HG03103 (cell line): Measurements from ENCODE around the gene OTUD6A.
"Not testable (repeated sequence)": the region's sequence is repeated elsewhere in the genome, so short reads cannot be mapped to it uniquely, and the experiment has no call there.

ENCODE experiments used
- ATAC-seq: cut with Tn5 transposase; IDR thresholded peaks from one replicate; pipeline ENCODE4 v1.9.1; 2021; ENCODE audit warnings: low read depth; ENCODE audit not compliant: unreplicated experiment

OTUD6A gene

DNA sequence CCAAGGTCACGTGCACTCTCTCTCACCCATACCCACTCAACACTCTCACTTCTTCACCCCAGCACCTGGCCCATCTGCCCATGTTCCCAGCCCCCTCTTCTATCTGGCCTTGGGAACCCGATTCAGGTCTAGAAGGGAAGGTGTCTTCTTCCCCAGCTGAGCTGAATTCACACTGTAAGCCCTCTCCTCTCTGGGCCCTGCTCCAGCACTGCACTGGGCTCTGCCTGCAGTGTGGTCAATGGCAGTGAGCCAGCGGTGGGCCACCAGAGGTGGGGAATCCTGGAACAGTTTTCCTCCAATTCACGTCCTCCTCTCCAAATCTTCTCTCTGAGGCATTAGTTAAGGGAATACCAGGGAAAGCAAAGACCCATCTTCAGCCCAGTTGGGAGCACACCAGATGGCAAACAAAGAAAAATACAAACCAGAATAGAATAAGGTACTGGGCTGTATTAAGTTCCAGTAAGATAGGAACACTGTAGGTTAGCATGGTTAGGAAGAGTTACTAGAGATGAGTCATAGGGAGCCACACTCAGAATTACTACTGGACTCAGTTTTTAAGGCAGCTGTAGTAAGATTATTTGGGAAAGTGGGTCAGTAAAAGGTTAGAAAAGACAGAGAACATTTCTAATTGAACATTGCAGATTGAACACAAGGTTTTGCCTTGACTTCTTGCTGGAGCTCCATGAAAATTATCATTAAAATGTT is 17.6 kb upstream of the OTUD6A start:
- no peak for ATAC-seq

DNA sequence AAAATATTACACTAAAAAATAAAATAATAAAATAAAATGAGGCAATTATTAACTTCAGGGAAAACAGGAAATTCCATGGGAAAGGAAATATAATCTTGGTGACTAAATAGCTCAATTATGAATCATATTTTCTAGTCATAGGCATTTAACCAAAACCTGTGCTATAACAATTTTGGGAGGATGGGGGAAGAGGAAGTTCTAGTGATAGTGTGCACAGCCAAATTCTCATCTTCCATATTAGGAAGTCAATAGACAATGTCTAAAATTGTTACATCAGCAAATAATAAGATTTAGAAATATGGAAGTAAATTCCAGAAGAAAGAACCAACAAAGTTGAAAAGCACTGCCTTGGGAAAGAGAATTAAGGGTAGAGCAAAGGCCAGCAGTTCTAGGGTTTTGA is 15.3 kb upstream of the OTUD6A start:
- ATAC-seq: no peak

DNA sequence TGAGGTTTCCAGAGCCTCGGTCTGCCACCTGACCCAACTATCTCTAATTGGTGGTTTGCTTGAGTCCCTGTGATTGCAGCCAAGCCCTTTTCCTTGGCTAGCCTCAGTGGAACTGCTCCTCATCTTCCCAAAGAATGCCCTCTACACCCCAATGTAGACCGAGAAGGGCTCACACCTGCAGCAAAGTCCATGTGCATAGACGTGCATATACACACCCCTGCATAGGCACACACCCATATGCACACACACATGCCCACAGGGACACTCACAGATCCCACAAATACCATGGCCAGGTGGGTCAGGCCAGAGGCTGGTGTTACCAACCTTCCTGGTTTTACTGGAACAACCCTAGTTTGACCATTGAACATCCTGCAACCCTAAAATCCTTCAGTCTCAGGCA is 12.9 kb upstream of the OTUD6A start:
- no peak for ATAC-seq

DNA sequence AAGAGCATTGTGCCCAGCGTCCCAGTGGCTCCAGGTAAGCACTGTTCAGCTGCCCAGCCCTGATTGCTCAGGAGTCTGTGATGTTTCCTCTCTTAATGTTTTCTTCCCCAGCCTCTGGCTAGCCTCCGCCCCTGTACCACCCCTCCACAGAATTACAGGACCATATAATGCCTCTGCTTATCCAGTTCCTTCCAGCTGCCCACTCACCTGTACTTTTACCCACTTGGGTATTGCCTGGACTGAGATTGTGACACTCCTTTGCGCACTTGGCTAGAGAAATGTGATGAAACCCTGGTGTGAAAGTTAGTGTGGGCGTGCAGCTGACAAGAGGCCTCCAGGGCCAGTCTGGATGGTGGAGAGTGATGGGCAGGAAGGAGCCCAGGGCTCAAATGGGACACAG is 12.3 kb upstream of the OTUD6A start, which contains the start of gene AWAT2:
AWAT2 (minus strand) TSS at position 14 of the 400 bp plus-strand sequence; CDS start at position 8, 6 bp downstream.
- ATAC-seq: no peak

DNA sequence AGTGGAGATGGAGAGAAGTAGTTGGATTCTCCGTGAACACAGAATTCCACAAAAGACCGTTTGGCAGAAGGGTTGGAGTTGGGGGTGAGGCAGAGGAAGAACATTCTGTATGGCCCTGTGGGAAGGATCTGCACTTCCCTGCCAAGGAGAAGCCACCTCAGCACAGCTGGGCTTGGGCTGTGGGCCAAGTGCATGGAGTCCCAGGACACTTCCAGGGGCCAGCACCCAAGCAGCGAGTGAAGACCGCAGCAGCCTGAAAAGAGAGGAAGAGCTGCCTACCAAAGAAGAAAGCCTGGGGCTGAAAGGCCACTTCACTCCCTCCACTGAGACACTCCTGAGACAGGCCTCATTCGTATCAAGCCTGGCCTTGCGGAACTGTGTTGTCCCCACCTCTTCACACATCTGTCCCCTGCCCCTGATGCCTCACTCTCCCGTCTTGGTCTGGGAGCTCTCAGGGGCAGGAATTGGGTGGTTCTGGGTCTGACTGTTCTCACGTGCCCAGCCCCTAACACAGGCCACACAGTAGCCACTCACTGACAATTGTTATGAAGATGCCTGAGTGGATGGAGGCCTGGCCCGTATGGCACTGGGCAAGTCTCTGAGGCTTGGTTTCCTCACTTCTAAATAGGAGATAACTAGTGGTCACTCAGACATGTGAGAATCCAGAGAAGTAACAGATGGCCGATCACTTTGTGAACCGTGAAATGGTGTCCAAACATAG is 9.2 kb upstream of the OTUD6A start:
- no peak for ATAC-seq

DNA sequence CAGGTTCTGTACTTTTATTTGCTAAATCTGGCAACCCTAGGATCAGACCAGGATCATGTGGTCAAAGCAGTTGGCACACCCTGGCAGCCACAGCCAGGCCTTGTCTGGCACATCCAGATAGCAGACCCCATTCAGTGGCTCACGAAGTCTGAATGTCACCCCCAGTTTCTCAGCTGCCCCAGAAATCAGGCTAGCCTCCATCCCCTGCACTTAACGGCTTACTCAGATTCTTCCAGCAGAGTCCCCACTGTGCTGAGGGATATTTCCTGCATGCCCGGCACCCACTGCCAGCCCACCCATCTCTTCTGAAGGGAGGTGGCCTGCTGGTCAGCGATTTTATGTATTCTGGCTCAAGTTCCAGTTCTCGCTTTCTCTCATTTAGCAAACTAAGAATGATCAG is 7.9 kb upstream of the OTUD6A start:
- no peak for ATAC-seq

DNA sequence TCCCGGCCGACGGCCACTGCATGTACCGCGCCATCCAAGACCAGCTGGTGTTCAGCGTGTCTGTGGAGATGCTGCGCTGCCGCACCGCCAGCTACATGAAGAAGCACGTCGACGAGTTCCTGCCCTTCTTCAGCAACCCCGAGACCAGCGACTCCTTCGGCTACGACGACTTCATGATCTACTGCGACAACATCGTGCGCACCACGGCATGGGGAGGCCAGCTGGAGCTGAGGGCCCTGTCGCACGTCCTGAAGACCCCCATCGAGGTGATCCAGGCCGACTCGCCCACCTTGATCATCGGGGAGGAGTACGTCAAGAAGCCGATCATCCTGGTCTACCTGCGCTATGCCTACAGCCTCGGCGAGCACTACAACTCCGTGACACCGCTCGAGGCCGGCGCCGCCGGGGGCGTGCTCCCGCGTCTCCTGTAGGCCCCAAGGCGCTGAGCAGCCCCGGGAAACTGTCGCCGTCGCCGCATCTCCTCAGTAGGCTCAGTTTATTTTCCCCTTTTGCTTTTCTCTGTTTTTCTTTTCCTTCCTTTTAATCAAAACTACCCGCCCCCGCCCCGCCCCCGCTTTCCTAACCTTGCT is 799 bp downstream of the OTUD6A start:
- ATAC-seq: no peak

DNA sequence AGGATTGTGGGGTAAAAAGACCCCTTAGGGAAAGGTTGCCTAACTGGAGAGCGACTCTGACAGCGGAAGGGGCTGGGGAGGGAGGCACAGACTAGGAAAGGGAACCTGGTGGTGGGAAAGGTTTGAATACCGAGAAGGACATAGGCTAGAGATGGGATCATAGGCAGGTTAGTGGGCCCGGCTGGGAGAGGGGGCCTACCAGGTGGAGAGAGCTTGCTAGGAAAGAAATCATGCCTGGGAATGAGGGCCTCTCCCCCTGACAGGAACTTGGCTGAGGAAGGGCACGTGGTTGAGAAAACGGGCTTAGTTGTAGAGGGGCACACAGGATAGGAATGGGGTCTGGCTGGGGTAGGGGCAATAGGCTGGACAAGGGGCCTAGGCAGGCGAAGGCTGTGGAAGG is 4.4 kb downstream of the OTUD6A start:
- no peak for ATAC-seq

DNA sequence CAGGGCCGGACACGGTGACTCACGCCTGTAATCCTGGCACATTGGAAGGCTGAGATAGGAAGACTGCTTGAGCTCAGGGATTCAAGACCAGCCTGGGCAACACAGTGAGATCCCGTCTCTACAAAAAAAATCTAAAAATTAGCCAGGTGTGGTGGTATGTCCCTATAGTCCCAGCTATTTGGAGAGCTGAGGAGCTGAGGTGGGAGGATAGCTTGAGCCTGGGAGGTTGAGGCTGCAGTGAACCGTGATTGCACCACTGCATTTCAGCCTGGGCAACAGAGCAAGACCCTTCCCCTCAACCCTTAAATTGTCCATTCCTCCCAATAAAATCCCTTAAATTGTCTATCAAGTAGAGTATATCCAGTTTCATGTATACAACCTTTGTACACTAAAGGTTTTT is 17.0 kb downstream of the OTUD6A start:
- ATAC-seq: no peak

DNA sequence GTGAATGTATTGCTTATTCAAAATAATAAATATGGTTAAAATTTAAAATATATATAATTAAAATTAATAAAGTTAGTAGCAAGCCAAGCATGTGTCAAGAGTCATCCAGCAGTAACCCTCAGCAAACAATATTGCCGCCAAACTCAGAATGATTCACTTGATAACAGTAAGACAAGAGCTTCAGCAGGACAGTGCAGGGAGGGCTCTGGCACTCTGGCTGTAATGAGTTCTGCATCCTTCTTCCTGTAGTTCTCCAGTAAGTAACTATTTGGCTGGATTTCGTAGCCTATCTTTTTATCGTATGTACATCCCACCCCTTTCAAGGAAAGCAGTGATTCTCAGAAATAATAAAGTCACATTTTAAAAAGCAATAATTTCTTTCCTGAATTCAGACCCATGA is 17.6 kb downstream of the OTUD6A start:
- ATAC-seq: no peak

DNA sequence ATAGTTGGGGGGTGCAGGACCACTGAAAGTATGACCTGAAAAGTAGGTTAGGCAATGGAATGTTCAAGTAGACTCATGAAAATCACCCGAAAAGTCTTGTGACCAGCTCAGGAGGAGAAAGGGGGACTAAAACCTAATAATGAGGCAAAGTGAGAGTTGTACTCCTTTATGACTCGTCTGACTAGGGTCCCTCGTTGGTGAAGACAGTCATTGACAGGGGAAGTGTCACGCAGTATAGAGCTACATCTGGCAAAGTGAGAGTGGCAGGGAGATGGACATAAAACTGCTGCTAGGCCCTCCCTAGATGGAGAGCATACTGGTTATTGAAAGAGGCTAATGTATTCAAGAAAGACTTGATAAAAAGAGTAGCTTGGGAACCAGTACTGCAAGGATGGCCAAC is 20.5 kb downstream of the OTUD6A start:
- no peak for ATAC-seq

DNA sequence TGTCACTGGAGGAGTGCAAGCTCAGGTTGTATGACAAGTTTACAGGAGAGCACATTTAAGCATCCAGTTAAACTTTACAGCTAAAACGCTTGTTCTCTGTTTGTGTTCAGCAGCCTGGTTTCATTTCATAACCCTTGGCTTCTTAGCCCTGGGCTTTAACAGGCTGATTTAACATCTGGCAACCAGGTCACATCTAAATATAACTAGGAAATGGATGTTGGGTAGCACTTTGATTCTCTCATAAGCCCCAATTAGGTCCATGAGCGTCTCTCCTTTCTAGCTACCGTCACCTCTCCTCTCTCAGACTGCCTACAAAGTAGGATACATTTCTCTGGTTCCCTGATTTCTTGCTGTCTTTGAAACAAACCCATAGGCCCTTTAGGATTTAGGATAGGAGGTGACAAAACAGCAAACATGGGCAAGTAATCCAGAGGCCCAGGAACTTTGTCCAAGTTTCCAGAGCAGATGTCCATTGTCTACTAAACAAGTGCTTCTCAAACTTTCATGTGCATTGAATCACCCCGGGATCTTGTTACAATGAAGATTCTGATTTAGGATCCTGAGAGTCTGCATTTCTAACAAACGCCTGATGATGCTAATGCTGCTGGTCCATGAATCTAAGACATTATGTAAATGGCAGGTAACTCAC is 22.5 kb downstream of the OTUD6A start:
- no peak for ATAC-seq

DNA sequence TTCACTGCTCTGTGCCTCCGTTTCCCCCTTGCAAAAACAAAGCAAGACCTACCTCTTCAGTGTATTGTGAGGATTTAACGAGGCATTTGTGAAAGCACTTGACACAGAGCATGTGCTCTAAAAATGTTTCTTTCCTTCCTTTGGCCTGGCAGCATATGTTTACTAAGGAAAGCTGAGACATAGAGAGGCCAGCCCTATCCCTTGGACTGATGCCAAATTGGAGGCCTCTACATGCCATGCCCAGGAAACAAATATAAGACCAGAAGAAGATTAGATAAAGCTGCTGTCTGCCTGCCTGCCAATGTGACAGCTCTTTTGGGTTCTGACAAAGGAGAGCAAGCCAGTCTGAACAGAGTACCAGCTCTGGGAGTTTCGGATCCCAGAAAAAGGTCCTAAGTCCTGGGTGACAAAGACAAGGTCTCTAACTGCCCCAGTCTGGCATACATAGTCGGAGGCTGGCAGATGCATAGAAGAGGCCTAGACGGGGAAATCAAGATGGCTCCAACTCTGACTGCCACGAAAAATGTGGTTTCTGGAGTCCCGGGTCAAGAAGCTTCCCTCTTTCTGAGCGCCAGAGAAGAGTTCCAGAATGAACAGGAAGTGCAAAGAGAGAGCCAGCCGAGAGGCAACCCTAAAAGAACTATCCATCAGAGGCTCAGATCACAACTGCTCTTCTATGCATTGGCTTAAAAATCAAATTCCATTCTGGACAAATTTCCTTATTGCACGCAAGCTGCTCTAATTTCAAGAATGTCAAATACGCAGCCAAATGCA is 25.8 kb downstream of the OTUD6A start:
- no peak for ATAC-seq

DNA sequence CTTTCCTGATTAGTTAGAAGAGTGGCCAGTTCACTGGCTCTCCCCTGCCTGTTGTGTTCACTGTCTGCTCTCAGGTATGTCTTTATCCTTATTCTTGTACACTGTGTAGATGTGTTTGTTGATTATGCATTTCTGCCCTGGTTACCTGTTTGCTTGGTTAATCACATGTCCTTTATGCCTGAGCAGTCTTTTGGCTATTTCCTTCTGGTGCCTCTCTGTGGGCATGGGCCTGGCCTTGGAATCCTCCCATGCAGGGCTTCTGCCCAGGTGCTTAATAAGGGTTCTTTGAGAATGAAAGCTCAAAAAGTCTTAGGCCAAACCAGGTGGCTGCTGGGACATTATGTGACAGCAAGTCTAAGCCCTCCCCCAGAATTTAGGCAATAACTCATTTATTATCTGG is 26.5 kb downstream of the OTUD6A start:
- no peak for ATAC-seq

DNA sequence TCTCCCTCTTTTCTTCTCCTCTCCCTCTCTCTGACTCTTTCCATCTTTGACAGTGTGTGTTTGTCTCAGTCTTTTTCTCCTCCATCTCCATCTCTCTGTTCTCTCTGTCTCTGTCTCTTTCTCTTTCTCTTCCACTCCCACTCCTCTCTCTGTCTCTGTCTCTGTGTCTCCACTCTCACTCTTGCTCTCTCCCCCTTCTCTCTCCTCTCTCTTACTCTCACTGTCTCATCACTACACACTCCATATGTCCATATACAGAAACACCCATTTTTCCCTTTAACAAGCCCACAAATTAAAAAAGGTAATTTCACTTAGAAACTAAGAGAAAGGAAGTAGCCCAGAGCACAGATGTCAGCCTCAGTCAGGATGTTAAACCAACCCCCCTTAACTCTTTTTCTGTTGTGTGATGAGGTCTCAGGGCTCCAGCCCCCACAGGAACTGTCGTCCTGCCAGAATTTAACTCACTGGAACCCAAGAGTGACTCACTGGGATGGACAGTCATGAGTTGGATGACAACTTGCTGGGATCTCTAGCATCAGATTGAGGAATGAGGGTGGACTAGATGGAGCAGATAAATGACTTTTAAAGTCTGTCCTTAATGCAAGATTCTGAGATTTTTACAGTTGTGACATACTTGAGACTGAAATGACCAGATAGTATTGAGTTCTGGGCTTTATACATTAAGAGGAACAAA is 27.5 kb downstream of the OTUD6A start:
- ATAC-seq: no peak

DNA sequence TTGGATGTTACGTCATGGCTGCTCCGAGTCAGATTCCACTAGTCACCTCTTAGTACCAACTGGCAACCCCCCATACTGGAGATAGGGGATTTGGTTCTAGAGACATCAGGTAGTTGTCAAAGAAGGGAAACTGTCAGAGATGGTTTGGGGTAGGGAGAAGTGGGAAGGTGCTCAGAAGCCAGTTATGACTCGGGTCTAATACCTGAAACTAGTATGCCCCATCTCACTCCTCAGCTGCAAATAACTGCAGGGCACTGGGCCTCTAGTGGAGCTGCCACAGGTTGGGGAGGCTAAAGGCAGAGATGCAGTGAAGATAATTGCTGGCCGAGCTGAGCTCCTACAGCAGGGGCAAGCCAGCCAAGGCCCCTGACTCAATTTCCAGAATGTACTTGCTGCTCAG is 30.0 kb downstream of the OTUD6A start:
- no peak for ATAC-seq

DNA sequence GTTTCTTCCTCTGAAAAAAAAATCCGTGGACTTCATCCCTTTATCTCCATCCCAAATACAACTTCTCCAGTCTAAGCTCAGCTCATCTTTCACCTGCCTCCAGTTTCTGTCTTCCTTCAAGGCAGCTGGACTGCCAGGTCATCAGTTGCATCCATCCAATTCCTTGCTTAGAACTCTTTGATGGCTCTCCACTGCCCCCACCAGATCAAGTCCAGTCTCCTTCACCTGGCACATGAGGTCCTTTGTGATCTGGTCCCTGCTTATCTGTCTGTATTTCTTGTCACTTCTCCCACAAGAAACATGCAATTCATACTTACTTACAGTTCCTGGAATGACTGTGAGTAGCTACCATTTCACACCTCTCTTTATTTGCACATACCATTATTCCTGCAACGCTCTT is 33.8 kb downstream of the OTUD6A start:
- no peak for ATAC-seq

DNA sequence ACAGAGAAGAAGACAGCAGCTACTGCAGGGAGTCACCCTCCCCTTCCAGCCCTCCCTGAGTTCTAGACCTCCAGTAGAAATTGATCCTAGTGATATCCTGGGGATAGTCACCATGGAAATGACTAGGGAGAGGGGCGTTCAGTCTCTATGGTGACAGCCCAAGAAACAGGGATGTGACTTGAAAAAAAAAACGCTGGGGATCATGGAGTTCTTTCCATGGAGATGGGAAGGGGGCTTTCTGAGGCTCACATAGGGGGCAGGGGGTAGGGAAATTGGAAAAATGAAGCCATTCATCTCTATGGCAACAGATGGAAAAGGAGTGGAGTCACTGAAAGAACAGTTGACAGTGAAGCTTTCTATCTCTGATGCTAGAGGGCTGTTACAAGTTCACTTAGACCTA is 43.0 kb downstream of the OTUD6A start:
- no peak for ATAC-seq

DNA sequence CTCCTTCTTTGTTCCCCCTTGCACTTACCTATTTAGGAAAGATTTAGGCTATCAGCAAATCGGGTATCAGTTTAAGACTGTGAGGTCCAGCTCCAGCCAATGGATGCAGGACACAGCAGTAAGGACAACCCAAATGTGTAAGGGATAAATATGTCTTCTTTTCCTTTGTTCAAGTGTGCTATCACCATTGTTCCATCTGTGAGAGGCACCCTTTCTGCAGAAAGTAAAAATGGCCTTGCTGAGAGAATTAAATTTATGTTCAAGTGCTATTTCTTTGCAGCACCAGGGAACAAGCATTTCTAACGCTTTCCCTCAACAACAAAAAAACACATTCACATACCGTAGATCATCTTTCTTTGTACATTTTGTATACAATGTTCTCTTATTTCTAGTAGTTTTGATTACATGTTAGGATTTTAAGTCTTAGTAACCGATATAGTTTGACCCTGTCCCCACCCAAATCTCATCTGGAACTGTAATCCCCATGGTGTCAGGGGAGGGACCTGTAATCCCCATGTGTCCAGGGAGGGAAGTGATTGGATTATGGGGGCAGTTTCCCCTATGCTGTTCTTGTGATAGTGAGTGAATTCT is 49.3 kb downstream of the OTUD6A start:
- not testable (repeated sequence) for ATAC-seq
